Measurements from ENCODE around the gene RALA.
"Not testable (repeated sequence)": the region's sequence is repeated elsewhere in the genome, so short reads cannot be mapped to it uniquely, and the experiment has no call there.

RALA gene

GRCh38 chr7:39688611-39689480, 65.5 kb downstream of the RALA start:
- DNase-seq = no peak

- no peak for DNase-seq
Measured at GRCh38 chr7:39691821-39692220, 68.4 kb downstream of the RALA start.

DNA sequence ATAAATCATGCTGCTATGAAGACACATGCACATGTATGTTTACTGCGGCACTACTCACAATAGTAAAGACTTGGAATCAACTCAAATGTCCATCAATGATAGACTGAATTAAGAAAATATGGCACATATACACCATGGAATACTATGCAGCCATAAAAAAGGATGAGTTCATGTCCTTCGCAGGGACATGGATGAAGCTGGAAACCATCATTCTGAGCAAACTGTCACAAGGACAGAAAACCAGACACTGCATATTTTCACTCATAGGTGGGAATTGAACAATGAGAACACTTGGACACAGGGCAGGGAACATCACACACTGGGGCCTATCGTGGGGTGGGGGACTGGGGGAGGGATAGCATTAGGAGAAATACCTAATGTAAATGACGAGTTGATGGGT, 69.7 kb downstream of the RALA start:
- not testable (repeated sequence) for DNase-seq

DNA sequence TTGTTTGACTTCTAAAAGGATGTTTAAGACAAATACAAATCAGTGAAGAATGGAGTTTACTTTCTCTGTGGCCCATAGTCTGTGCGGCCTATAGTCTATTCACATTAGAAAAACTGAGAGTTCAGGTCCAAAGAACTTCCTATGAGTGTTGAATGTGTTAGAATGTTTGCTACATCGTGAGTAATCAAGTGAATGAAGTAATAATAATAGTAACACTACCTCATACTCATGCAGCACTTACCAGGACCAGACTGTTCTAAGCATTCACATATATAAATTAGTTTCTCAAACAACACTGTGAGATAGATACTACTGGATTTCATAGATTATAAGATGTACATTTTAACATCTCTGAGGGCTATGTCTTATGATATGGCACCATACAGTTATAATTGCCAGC, 70.4 kb downstream of the RALA start:
- DNase-seq = no peak

DNA sequence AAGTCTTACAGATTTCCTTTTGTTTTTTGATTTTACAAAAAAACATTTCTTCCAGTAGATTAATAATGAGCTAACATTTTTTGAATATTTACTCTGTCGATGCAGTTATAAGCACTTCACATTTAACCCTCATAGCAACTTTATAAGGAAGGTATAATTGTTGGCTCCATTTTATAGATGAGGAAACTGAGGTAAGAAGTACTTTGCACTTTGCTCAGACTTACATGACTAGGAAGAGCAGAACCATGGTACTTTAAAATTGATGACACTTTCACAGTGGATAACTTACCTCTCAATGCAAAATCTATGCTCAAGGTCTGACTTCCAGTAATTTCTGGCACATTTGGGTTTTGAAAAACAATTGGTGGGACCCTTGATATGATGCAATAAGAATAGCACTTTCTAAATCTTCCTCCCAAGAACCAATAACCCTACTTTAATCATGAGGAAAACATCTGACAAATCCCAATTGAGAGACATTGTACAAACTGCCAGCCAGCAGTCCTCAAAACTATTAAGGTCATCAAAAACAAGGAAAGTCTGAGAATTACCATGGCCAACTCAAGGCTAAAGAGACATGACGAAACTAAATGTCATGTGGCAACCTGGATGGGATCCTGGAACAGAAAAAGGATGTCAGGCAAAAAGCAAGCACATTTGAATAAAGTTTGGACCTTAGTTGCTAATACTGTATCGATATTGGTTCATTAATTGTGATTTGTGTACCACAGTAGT, 72.6 kb downstream of the RALA start:
- no peak for DNase-seq

DNA sequence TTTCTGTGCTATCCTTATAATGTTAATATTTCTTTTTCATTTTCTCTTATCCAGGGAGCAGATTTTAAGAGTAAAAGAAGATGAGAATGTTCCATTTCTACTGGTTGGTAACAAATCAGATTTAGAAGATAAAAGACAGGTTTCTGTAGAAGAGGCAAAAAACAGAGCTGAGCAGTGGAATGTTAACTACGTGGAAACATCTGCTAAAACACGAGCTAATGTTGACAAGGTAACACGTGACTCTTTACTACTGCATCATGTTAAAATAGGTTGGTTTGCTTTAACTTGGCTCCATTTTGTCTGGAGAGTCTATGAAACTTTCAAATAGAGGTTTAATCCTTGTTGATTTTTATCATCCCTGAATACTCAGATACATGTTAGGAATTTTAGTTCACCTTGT, 73.3 kb downstream of the RALA start:
- DNase-seq = no peak

GRCh38 chr7:39697483-39697882, 74.1 kb downstream of the RALA start:
- no peak for DNase-seq

DNA sequence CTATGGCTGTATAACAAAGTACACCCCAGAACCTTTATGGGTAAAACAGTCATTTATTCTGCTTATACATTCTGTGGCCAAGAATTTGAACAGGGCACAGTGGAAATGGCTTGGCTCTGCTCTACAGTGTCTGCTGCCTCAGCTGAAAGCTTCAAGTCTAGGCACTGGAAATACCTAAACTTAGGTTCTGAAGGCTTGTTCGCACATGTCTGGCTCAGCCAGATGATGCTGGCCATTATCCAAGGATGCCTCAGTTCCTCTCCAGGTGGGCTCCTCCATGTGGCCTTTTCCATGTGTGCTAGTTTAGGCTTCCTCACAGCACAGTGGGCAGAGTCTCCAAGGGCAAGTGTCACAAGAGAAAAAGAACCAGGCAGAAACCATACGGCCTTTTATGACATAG, 76.8 kb downstream of the RALA start:
- DNase-seq = no peak

- no peak for DNase-seq
Measured at GRCh38 chr7:39700932-39701331, 77.6 kb downstream of the RALA start.

DNA sequence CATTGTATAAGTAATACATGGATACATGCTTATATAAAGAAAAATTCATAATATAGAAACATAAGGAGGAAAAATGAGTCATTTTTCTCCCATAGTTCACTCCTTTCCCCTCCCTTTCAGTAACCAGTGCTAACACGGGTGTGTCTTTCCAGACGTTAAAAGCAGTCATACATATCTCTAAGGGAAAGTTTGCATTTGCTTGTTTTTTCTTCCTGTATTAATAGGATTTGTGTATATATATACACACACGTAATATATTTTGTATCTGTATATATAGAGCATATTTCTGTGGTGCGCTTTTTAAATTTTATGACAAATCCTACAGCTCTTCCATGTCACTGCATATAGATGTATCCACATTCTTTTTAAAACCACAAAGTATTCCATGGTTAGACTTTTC, 78.8 kb downstream of the RALA start:
- DNase-seq = no peak

DNA sequence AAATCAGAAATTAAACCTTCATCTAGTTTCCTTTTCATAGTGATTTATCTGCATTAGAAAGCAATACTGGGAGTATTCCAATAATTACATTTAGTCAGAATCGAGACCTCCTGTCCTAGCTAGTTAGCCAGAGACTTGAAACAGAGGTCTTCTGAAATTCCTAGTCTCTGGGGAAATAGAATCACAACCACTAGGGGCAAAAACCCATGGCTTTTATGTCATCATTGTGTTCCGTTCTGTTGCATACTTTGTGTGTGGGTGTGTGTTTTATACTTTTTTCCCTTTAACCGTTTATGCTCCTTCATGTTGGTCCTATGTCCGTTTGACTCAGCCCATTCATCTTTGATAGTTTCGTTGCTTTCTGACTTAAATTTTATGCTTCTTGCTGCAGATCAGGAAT, 79.8 kb downstream of the RALA start:
- DNase-seq = no peak

DNA sequence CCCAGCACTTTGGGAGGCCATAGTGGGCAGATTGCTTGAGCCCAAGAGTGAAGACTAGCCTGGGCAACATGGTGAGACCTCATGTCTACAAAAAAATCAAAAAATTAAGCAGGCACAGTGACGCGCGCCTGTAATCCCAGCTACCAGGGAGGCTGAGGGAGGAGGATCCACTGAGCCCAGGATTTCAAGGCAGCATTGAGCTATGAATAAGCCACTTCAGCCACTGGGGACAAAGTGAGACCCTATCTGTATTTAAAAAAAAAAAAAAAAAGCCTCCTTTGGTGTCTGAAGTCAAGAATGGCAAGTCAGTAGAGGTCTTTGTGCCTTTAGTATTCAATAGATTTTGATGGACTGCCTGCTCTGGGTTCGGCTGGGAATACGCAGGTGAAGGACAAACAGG, 85.7 kb downstream of the RALA start:
- DNase-seq = no peak

GRCh38 chr7:39709768-39710311, 86.5 kb downstream of the RALA start:
- peak; percentile 53 for DNase-seq

DNA sequence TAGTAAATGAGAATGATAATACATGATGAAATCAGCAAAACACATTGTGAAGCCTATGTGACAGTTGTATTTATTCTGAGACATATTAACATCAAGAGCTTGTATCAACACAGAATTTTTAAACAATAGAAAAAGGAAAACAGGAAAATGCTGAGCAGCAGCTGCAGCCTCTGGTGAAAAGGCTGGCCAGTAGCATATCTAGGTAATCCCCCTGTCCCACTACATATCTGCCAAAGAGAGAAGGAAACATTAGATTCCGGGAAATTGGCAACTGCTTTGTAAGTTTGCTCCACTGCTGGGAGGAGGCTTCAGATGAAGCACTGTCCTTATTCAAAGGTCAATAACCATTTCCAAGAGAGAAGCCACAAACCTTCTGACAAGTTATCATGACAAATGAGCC, 89.4 kb downstream of the RALA start:
- no peak for DNase-seq

- DNase-seq = no peak
Measured at GRCh38 chr7:39714447-39715091, 91.2 kb downstream of the RALA start.

DNA sequence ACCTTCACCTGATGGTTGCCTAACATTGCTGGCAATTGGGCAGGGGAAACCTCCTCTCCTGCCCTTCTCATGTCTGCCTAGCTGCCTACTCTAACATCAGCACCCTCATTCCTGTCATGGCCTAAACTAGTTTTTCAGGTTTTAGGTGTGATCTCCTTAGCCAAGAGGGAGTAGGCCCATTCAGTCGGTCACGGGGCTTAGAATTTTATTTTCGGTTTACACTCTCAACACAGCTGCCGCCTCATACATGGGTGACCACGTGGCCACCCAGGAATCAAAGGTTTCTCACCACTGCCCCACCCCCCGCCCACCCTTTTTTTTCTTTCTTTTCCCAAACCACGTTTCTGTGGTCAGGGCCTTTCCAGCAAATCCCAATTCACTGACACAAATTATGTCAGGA, 97.2 kb downstream of the RALA start:
- no peak for DNase-seq

GRCh38 chr7:39721345-39721744, 98.0 kb downstream of the RALA start:
- no peak for DNase-seq

GRCh38 chr7:39721919-39722597, 98.7 kb downstream of the RALA start:
- DNase-seq = no peak

GRCh38 chr7:39727231-39728012, 104.0 kb downstream of the RALA start:
- DNase-seq = no peak

- peak; percentile 98 for DNase-seq
Measured at GRCh38 chr7:39732837-39733804, 109.7 kb downstream of the RALA start.

Data from NCI-H1436 (cell line).